GM23338 (cell line): Measurements from ENCODE around the gene DLG2. TPM values are rescaled to one million over a fixed set of nuclear protein-coding genes. Genes with fewer than 3 reads are reported as not detected.
A peak's percentile ranks its signal among the peaks of the same experiment; 100 is the strongest.
"Not testable (repeated sequence)": the region's sequence is repeated elsewhere in the genome, so short reads cannot be mapped to it uniquely, and the experiment has no call there.

Source experiments
- ATAC-seq: fragments of 200-7000 bp; cut with Tn5 transposase; 3 replicates; pipeline ENCODE4 v1.9.1; 2020
- DNase-seq: peaks from one replicate; pipeline ENCODE4 v3.0.0-alpha.2; 2015; ENCODE audit warnings: low spot score
- H2AFZ ChIP-seq: fragments of 200-600 bp; sonication (generic); 2 replicates; pipeline ENCODE4 v1.8.0; 2016; ENCODE audit warnings: antibody characterized with exemption, mild to moderate bottlenecking, moderate library complexity
- H3F3A ChIP-seq: fragments of 200-600 bp; sonication (generic); replicated peaks from 2 replicates; pipeline ENCODE4 v1.8.0; 2017; ENCODE audit warnings: antibody characterized with exemption, mixed run types, low read depth
- H3K27ac ChIP-seq: fragments of 200-600 bp; sonication (generic); 2 replicates; pipeline ENCODE4 v1.6.1; 2016; ENCODE audit warnings: low read depth
- H3K27me3 ChIP-seq: fragments of 200-600 bp; sonication (generic); 2 replicates; pipeline ENCODE4 v1.8.0; 2016; ENCODE audit warnings: mild to moderate bottlenecking, mixed run types, moderate library complexity; ENCODE audit not compliant: insufficient read depth
- H3K36me3 ChIP-seq: fragments of 200-600 bp; sonication (generic); 2 replicates; pipeline ENCODE4 v1.8.0; 2016; ENCODE audit warnings: mild to moderate bottlenecking; ENCODE audit not compliant: insufficient read depth
- H3K4me1 ChIP-seq: fragments of 200-600 bp; sonication (generic); 2 replicates; pipeline ENCODE4 v1.8.0; 2016; ENCODE audit warnings: mild to moderate bottlenecking, moderate library complexity; ENCODE audit not compliant: insufficient read depth
- H3K4me2 ChIP-seq: fragments of 200-600 bp; sonication (generic); 2 replicates; pipeline ENCODE4 v1.7.1; 2017; ENCODE audit warnings: mixed run types
- H3K4me3 ChIP-seq: fragments of 200-600 bp; sonication (generic); 2 replicates; pipeline ENCODE4 v1.6.1; 2016; ENCODE audit warnings: mixed run types
- H3K79me2 ChIP-seq: fragments of 200-600 bp; sonication (generic); replicated peaks from 2 replicates; pipeline ENCODE4 v1.8.0; 2017; ENCODE audit warnings: mild to moderate bottlenecking; ENCODE audit not compliant: insufficient read depth
- H3K9me2 ChIP-seq: fragments of 200-600 bp; sonication (generic); 2 replicates; pipeline ENCODE4 v1.8.0; 2017; ENCODE audit not compliant: insufficient read depth
- H4K20me1 ChIP-seq: fragments of 200-600 bp; sonication (generic); replicated peaks from 2 replicates; pipeline ENCODE4 v1.8.0; 2017; ENCODE audit warnings: mild to moderate bottlenecking; ENCODE audit not compliant: insufficient read depth
- H3K27ac Mint-ChIP-seq: 2 replicates; pipeline ENCODE4 v1.8.0; 2020; ENCODE audit warnings: inconsistent platforms, mild to moderate bottlenecking, moderate library complexity, mixed read lengths
- H3K27me3 Mint-ChIP-seq: 3 replicates; pipeline ENCODE4 v1.8.0; 2022; ENCODE audit warnings: low read depth, mild to moderate bottlenecking, moderate library complexity, mixed read lengths, inconsistent platforms; ENCODE audit not compliant: insufficient read depth, poor library complexity
- H3K36me3 Mint-ChIP-seq: 3 replicates; pipeline ENCODE4 v1.8.0; 2021; ENCODE audit warnings: low read depth, mild to moderate bottlenecking, inconsistent platforms, moderate library complexity, mixed read lengths
- H3K4me1 Mint-ChIP-seq: 3 replicates; pipeline ENCODE4 v1.8.0; 2020; ENCODE audit warnings: mild to moderate bottlenecking, inconsistent platforms, mixed read lengths
- H3K4me3 Mint-ChIP-seq: 3 replicates; pipeline ENCODE4 v1.8.0; 2021; ENCODE audit warnings: moderate library complexity, mild to moderate bottlenecking, inconsistent platforms, mixed read lengths
- H3K9me3 Mint-ChIP-seq: 3 replicates; pipeline ENCODE4 v1.8.0; 2020; ENCODE audit warnings: moderate library complexity, mild to moderate bottlenecking, inconsistent platforms, mixed read lengths
- CREB1 ChIP-seq: fragments of 250-450 bp; sonication (Bioruptor Pico); IDR thresholded peaks from 2 replicates; pipeline ENCODE4 v1.5.0; 2020; ENCODE audit warnings: low read depth, mild to moderate bottlenecking, moderate library complexity
- EZH2 ChIP-seq: fragments of 200-600 bp; sonication (generic); IDR thresholded peaks from one replicate; pipeline ENCODE4 v1.8.0; 2017; ENCODE audit warnings: antibody characterized with exemption, mild to moderate bottlenecking, low read depth; ENCODE audit not compliant: unreplicated experiment
- EZH2phosphoT487 ChIP-seq: fragments of 200-600 bp; sonication (generic); IDR thresholded peaks from one replicate; pipeline ENCODE4 v1.8.1; 2018; ENCODE audit warnings: antibody characterized with exemption; ENCODE audit not compliant: unreplicated experiment
- POLR2AphosphoS5 ChIP-seq: IDR thresholded peaks from 2 replicates; pipeline ENCODE4 v1.6.1; 2016; ENCODE audit warnings: antibody characterized with exemption, low read depth
- ZNF114 ChIP-seq: fragments of 250-450 bp; sonication (Bioruptor Pico); IDR thresholded peaks from 2 replicates; pipeline ENCODE4 v1.5.0; 2020; ENCODE audit warnings: mild to moderate bottlenecking, moderate library complexity
- polyA plus RNA-seq: library from polyadenylated mRNA; unstranded; fragments of >200 nt; fragmentation: Nextera tagmentation; extraction: Ambion mirVana; gene quantifications from 2 replicates; pipeline ENCODE4 v1.2.1, GENCODE V29; 2016
- total RNA-seq: library from RNA; depleted of rRNA; stranded (reverse); fragments of >200 nt; shearing (Covaris generic); gene quantifications from 2 replicates; pipeline ENCODE4 v1.2.3, GENCODE V29; 2014
- TF ChIP-seq, protein P1 (sequence below), 2 experiments: fragments of 200-600 bp in 1 of 2; sonication (generic) in 1 of 2; conservative IDR thresholded peaks; 2 replicates each; pipeline versions ENCODE4 v1.5.1 to v1.6.1; 2016 to 2017; ENCODE audit warnings: antibody characterized with exemption in 2 of 2, low read depth in 2 of 2, mild to moderate bottlenecking in 2 of 2, moderate library complexity in 1 of 2

DLG2 gene
- total and polyA plus RNA-seq, 2 experiments from 2014 or later: 19.8 to 21.5 TPM

DNA sequence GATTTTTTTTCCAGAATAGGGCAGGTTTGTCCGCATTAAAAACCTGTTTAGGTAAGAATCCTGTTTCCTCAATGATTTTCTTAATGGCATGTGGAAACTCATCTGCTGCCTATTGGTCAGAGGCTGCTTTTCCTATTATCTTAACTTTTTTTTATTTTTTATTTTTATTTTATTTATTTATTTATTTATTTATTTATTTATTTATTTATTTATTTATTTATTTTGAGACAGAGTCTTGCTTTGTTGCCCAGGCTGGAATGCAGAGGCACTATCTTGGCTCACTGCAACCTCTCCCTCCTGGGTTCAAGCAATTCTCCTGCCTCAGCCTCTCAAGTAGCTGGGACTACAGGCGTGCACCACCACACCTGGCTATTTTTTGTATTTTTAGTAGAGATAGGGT lies 389.1 kb downstream of the DLG2 start:
- not testable (repeated sequence) for H3K4me1 ChIP-seq, H3K36me3 Mint-ChIP-seq, H4K20me1 ChIP-seq, H3K27me3 Mint-ChIP-seq, H3K9me2 ChIP-seq, H2AFZ ChIP-seq, H3K4me3 Mint-ChIP-seq, H3K27ac ChIP-seq, H3K27me3 ChIP-seq, H3K4me3 ChIP-seq, DNase-seq, H3K4me2 ChIP-seq, H3K36me3 ChIP-seq, H3K79me2 ChIP-seq, H3K27ac Mint-ChIP-seq, H3F3A ChIP-seq, ATAC-seq, H3K9me3 Mint-ChIP-seq
- peaks cover 20% of the 10 kb centered on the region for H3K4me1 Mint-ChIP-seq

DNA sequence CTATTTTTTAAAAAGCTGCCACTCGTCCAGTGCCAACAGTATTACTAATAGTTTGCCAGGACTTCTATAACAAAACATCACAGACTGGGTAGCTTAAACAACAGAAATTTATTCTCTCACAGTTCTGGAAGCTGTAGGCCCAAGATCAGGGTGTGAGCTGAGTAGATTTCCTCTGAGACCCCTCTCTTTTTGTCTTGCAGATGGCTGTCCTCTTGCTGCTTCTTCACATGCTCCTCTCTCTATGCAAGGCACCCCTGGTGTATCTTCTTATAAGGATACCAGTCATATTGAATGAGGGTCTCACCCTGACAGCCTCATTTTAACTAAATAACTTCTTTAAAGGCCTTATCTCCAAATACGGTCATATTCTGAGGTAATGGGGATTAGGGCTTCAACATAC lies 390.9 kb downstream of the DLG2 start:
- peak; percentile 63 for ATAC-seq

DNA sequence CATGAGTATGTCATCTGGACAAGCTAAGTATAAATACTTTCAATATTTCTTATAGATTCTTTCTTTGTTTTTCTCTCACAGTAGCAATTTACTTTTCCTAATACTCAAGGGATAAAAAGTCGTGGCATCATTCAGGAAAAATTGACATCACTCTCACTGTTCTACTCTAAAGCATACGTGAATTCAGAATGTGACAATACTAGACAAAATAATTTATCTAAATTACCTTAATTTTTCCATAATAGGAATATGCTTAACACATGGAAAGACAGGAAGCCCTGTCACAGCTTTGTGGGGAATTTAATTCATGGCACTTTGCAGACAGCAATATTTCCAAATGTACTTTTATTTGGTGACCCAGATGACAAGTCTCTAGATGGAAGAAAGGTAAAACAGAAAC lies 394.6 kb downstream of the DLG2 start:
- ATAC-seq (no peak), DNase-seq (no peak)
- Histone ChIP-seq H3K4me2 (no peak overlapping the region), H3K4me1 (peaks cover 3% of the 10 kb centered on the region; the same call in 1 of the 2 replicates), H3K27me3 (no peaks in the 10 kb centered on the region), H2AFZ (no peak overlapping the region), H3K36me3 (no peaks in the 10 kb centered on the region), H3K4me3 (no peak overlapping the region), H3K79me2 (no peaks in the 10 kb centered on the region), H3F3A (no peaks in the 10 kb centered on the region), H3K9me2 (no peaks in the 10 kb centered on the region), H3K27ac (no peak overlapping the region), H4K20me1 (no peaks in the 10 kb centered on the region)
- H3K9me3 Mint-ChIP-seq: peaks cover 3% of the 10 kb centered on the region; the same call in 1 of the 3 replicates
- no peak overlapping the region for H3K4me3 Mint-ChIP-seq
- H3K4me1 Mint-ChIP-seq: peaks cover 21% of the 10 kb centered on the region
- peaks cover 4% of the 10 kb centered on the region; the same call in 2 of the 3 replicates for H3K36me3 Mint-ChIP-seq
- H3K27me3 Mint-ChIP-seq: no peaks in the 10 kb centered on the region
- H3K27ac Mint-ChIP-seq: no peak overlapping the region
- TF ChIP-seq ZNF114 (CRISPR knock-in tag) (no peak), CREB1 (no peak), POLR2AphosphoS5 (no peak), EZH2phosphoT487 (no peak)
- TF ChIP-seq, protein P1, sequence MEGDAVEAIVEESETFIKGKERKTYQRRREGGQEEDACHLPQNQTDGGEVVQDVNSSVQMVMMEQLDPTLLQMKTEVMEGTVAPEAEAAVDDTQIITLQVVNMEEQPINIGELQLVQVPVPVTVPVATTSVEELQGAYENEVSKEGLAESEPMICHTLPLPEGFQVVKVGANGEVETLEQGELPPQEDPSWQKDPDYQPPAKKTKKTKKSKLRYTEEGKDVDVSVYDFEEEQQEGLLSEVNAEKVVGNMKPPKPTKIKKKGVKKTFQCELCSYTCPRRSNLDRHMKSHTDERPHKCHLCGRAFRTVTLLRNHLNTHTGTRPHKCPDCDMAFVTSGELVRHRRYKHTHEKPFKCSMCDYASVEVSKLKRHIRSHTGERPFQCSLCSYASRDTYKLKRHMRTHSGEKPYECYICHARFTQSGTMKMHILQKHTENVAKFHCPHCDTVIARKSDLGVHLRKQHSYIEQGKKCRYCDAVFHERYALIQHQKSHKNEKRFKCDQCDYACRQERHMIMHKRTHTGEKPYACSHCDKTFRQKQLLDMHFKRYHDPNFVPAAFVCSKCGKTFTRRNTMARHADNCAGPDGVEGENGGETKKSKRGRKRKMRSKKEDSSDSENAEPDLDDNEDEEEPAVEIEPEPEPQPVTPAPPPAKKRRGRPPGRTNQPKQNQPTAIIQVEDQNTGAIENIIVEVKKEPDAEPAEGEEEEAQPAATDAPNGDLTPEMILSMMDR (conservative IDR thresholded peaks at IDR 0.05; ENCODE audit: low read depth in 2 of 2): no peak

More for the DNA sequence above, 390.9 kb downstream of the DLG2 start:
- no peaks in the 10 kb centered on the region for H3F3A ChIP-seq
- Mint-ChIP-seq H3K9me3 (0 out of 3 replicates have a peak, but pooled peaks cover 5% of the 10 kb centered on the region), H3K27ac (peak overlapping the region; percentile 78), H3K4me1 (peaks cover 21% of the 10 kb centered on the region), H3K27me3 (no peaks in the 10 kb centered on the region), H3K36me3 (no peaks in the 10 kb centered on the region), H3K4me3 (no peak overlapping the region)
- 0 out of 2 replicates have a peak overlapping the region, but pooled peaks have one; percentile 17 for H3K4me2 ChIP-seq
- peaks cover 3% of the 10 kb centered on the region; the same call in 1 of the 2 replicates for H3K4me1 ChIP-seq
- H3K79me2 ChIP-seq: no peaks in the 10 kb centered on the region
- H3K4me3 ChIP-seq: no peak overlapping the region
- H4K20me1 ChIP-seq: no peaks in the 10 kb centered on the region
- DNase-seq: peak; percentile 8
- H3K9me2 ChIP-seq: no peaks in the 10 kb centered on the region
- no peak overlapping the region for H2AFZ ChIP-seq
- H3K27ac ChIP-seq: no peak overlapping the region
- no peaks in the 10 kb centered on the region for H3K27me3 ChIP-seq
- no peaks in the 10 kb centered on the region for H3K36me3 ChIP-seq
- no peak for TF ChIP-seq EZH2
- TF ChIP-seq, protein P1 (conservative IDR thresholded peaks at IDR 0.05; ENCODE audit: low read depth in 2 of 2): no peak
